A673 (cell line): ENCODE measurements around the gene NEK3.

Experiments
- CTCF ChIP-seq: fragments of 300-800, 200-600 bp; sonication (generic); conservative IDR thresholded peaks from 2 replicates; pipeline ENCODE4 v1.5.1; 2017; ENCODE audit warnings: low read depth, mild to moderate bottlenecking, antibody characterized with exemption, low read length, moderate library complexity, mixed read lengths
- EZH2 ChIP-seq: fragments of 200-600 bp; sonication (generic); IDR thresholded peaks from 2 replicates; pipeline ENCODE4 v1.6.1; 2017; ENCODE audit warnings: borderline replicate concordance, low read depth, mild to moderate bottlenecking, mixed read lengths, antibody characterized with exemption, low read length; ENCODE audit not compliant: poor library complexity, severe bottlenecking

- TF ChIP-seq CTCF (no peak), EZH2 (no peak)
Measured at GRCh38 chr13:52118595-52118994, 40.8 kb downstream of the NEK3 start.
